Fibroblast of skin of back (primary cell): ENCODE measurements around the gene PRDM2.

Source experiments
- DNase-seq: peaks from one replicate; pipeline ENCODE4 v3.0.0-alpha.2; 2013

The PRDM2 gene

DNA sequence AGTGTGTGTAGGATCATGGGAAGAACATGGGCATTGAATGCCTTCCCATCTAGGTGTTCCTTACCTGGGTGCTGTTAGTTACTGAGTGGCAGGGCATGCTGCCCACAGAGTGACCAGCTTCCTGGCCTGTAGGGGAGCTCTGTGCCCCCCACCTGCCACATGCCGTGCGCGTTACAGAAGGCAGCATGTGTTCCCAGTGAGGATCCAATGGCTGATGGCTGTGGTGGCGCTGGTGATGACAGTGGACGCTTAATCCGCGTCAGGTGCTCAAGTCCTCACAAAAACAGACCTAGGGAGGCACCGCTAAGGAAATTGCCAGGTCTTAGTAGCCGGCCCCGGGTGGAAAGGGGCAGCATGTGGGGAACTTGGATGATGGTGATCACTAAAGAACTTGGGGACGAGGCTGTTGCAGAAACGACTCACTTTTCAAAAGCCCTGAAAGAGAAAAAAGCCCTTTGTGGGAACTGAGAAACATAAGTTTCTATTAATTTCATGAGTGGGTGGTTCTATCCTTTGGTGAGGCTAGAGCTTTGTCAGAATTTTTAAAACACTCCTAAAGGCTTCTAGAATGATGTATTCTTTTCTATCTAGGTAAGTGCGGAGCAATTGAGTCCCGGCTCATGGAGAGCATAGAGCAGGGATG is 93.2 kb downstream of the PRDM2 start:
- no peak for DNase-seq

DNA sequence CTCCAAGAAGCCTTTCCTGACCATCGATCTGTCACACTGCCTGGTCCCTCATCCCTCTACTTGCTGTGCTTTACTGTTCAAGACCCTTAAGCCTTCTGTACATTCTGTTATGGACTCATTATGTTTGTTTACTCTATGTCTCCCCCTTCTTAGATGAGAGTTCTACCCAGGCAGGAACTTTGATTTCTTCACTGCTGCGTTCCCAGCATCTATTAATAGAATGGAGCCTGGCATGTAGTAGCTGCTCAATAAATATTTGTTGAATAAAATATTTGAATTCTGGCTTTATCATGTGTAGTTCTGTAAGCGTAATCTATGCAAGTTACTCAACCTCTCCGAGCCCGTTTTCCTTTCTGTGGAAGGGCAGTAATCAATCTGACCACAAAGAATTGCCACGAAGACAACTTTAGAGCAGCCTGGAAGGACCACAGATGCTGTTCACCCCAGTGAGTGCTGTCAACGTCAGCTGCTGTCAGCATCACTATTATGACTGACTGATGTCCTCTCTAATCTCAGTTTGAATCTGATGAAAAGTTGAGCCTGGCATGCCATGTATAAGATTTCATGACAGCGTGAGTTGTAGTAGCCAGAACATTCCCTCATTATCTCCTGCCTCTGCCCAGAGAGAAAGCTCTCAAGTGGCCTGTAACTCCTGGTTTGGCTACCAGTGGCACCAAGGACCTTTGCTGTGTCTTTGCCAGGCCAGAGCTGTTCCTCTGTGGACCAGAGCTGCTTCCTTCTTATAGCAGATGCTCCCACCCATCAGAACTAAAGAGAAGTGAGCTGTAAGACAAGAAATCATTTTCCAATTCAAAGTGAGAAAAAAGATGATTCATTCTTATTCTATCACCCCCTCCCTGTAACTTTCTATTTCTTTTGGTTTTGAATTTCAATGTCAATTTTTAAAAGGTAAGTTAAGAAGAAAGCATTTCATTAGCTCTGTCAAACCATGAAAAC is 94.5 kb downstream of the PRDM2 start:
- DNase-seq = no peak

- no peak for DNase-seq
These were observed 97.4 kb downstream of the PRDM2 start for GRCh38 chr1:13797397-13797796.

GRCh38 chr1:13798120-13798519 is 98.1 kb downstream of the PRDM2 start:
- no peak for DNase-seq

- DNase-seq = no peak
These were observed 99.7 kb downstream of the PRDM2 start for GRCh38 chr1:13799502-13800283.

DNA sequence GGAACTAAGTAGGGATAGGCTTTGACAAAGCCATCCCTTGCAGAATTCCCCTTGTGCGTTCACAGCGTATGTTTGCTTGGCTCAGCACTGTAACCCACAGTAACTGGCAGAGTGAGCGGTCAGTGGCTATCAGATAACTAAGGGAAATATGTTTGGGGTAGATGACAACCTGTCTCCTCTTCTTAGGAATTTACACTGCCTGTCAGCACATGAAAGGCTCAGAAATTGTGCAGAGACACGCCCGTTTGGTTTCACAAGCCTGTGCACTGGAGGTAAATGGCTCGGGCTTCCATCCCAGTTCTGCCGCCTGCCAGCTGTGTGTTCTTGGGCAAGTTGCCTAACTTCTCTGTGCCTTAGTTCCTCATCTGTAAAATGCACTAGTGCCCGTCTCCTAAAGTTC is 101.2 kb downstream of the PRDM2 start:
- DNase-seq = no peak

GRCh38 chr1:13801655-13802486 is 101.9 kb downstream of the PRDM2 start:
- no peak for DNase-seq

GRCh38 chr1:13802782-13803545 is 103.0 kb downstream of the PRDM2 start:
- DNase-seq = no peak

- no peak for DNase-seq
These were observed 103.7 kb downstream of the PRDM2 start for GRCh38 chr1:13803546-13804239.

DNA sequence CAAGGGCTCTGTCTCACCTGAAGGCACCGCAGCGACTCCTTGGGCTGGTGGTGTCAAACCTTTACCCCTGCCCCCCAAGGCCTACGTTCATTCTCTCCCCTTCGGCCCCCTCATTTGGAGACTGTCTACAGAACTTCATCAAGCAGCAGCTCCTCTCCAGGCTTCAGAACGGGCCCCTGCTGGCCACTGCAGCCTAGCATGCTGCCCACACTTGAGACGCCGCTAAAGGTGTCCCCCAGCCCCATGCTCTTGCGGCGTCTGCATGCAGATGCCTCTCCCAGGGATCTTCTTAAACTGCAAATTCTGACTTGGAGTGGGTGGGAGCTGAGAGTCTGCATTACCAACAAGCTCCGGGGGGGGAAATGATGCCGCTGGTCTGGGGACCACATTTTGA is 104.2 kb downstream of the PRDM2 start:
- DNase-seq = no peak

DNA sequence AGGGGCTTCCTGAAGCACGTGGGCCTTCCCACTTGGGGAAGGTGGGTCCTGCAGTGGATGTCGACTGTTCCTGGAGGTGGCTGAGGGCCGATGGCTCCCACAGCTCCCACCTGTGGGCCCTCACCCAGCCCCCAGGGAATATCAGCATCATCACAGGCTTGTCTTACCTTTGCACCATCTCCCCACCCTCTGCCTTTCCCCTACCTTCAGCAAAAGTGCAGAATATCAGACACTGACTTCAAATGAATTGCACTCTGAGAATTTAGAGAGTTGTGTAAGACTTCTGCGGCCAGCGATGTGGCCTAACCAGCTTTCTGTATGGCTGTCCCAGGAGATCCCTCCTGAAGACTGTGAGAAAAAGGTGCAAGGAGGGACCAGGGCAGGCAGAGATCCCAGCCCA is 105.4 kb downstream of the PRDM2 start:
- no peak for DNase-seq

DNA sequence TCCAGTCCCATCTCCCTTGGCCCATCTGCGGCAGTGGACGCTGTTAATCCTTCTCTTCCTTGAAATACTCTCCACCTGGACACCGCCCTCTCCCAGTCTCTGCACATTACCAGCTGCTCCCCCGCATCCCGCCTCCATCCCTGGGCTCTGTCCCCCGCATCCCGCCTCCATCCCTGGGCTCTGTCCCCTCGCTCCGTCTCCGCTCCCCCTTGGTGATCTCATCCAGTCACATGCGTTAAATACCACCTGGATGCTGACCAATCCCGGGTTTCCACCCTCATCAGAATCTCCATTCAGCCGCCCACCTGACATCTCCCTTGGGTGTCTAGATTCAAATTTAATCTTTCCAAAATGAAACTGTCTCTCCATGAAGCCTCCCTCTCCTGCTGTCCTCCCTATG is 106.1 kb downstream of the PRDM2 start:
- DNase-seq = no peak

DNA sequence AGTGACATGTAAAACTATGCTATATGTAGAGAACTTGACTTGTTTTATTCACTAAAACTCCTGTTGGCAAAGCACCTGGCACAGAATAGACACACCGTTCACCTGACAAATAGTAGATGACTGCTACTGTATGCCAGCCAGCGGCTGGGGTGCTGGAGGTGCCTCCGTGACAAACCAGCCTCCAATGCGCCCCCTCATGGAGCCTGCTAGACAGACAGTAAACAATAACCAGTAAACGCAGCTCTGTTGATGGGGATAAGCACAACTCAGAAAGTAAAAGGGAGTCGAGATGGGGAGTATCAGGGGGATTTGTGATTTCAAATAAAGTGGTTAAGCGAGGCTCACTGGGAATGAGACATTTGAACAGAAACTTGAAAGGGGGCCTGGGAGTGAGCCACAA is 107.2 kb downstream of the PRDM2 start:
- DNase-seq = no peak

DNA sequence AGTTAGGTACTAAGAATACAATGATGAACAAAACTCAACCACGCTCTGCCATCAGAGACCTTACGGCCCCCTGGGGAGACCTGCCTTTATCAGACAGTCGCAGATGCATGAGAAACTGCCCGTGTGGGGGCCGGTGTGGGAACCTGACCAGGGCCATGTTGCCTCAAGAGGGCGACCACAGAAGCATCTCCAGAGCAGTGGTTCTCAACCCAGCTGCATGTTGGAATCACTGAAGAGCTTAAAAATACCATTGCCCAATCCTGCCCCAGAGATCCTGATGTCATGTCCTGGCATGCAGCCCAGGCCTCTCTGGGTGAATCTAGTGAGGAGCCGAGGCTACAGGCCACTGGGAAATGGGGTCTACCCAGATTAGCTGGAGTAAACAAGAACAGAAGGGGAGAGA is 108.7 kb downstream of the PRDM2 start:
- peak; percentile 44 for DNase-seq

- no peak for DNase-seq
These were observed 109.6 kb downstream of the PRDM2 start for GRCh38 chr1:13809461-13810159.

- no peak for DNase-seq
These were observed 112.7 kb downstream of the PRDM2 start for GRCh38 chr1:13812456-13813397.

GRCh38 chr1:13813398-13814012 is 113.5 kb downstream of the PRDM2 start:
- peak; percentile 34 for DNase-seq

- DNase-seq = no peak
These were observed 114.1 kb downstream of the PRDM2 start for GRCh38 chr1:13814131-13814530.
